SK-N-SH (cell line): ENCODE measurements around the gene C8A.

ENCODE experiments used
- GABPA ChIP-seq: IDR thresholded peaks from 2 replicates; pipeline ENCODE4 v1.4.0; 2012; ENCODE audit warnings: low read depth, mild to moderate bottlenecking
- JUND ChIP-seq: IDR thresholded peaks from 2 replicates; pipeline ENCODE4 v1.4.0; 2012
- POLR2AphosphoS5 ChIP-seq: IDR thresholded peaks from 2 replicates; pipeline ENCODE4 v1.6.1; 2012; ENCODE audit warnings: low read depth, low read length
- SIN3A ChIP-seq: IDR thresholded peaks from 2 replicates; pipeline ENCODE4 v1.6.1; 2012; ENCODE audit warnings: low read depth, mild to moderate bottlenecking, low read length, moderate library complexity, borderline replicate concordance
- YY1 ChIP-seq: IDR thresholded peaks from 2 replicates; pipeline ENCODE4 v1.4.0; 2012; ENCODE audit warnings: low read depth, mild to moderate bottlenecking
- TF ChIP-seq, protein P1 (sequence below): fragments of 200-600 bp; sonication (generic); IDR thresholded peaks from 2 replicates; pipeline ENCODE4 v1.6.1; 2017; ENCODE audit warnings: antibody characterized with exemption, mild to moderate bottlenecking, moderate library complexity

DNA sequence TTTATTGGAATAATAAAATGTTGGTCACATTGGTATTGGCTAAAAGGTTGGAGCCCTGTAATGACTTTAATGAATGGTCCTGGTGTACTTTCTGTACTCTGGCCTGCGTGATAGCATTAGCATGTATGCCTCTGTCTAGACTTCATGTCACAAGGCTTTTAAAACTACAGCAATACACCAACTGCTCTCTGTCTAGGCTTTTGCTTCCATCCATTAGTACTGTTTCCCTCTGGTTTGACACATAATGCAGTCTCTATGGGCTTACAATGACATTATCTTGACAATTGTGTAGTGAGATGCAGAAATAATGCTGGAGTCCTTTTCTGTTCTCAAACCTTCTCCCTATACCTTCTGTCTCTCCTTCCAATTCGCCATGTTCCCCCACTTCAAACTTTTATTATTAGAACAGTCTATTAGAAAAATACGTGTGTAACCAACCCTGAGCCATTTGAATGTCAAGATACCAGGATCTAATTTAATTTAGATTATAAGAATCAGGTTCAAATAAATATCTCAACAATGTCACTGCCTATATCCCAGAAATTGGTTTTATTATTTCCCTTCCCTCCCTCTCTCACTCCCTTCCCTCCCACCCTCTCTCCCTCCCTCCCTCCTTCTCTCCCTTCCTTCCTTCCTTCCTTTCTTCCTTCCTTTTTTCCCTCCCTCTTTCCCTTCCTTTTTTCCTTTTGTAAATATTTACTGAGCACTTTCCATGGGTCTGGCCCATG lies 8.8 kb downstream of the C8A start:
- TF ChIP-seq, protein P1, sequence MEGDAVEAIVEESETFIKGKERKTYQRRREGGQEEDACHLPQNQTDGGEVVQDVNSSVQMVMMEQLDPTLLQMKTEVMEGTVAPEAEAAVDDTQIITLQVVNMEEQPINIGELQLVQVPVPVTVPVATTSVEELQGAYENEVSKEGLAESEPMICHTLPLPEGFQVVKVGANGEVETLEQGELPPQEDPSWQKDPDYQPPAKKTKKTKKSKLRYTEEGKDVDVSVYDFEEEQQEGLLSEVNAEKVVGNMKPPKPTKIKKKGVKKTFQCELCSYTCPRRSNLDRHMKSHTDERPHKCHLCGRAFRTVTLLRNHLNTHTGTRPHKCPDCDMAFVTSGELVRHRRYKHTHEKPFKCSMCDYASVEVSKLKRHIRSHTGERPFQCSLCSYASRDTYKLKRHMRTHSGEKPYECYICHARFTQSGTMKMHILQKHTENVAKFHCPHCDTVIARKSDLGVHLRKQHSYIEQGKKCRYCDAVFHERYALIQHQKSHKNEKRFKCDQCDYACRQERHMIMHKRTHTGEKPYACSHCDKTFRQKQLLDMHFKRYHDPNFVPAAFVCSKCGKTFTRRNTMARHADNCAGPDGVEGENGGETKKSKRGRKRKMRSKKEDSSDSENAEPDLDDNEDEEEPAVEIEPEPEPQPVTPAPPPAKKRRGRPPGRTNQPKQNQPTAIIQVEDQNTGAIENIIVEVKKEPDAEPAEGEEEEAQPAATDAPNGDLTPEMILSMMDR = no peak
- TF ChIP-seq JUND (no peak), SIN3A (no peak), YY1 (no peak), POLR2AphosphoS5 (no peak), GABPA (no peak)
